HG03460 (cell line): ENCODE results near the gene CUL4A.

Source experiments
- ATAC-seq: cut with Tn5 transposase; IDR thresholded peaks from one replicate; pipeline ENCODE4 v1.9.1; 2021; ENCODE audit not compliant: unreplicated experiment

The CUL4A gene

GRCh38 chr13:113179374-113180230 is 29.8 kb upstream of the CUL4A start:
- no peak for ATAC-seq

GRCh38 chr13:113182046-113182445 is 27.4 kb upstream of the CUL4A start:
- no peak for ATAC-seq

- ATAC-seq, result no peak
These were observed 25.8 kb upstream of the CUL4A start for GRCh38 chr13:113183450-113184129.

- no peak for ATAC-seq
These were observed 24.6 kb upstream of the CUL4A start for GRCh38 chr13:113184568-113185440.

GRCh38 chr13:113186061-113186900 is 23.1 kb upstream of the CUL4A start:
- peak; percentile 84 for ATAC-seq

GRCh38 chr13:113187263-113187669 is 22.1 kb upstream of the CUL4A start:
- ATAC-seq, result no peak

GRCh38 chr13:113187883-113188665 is 21.3 kb upstream of the CUL4A start:
- no peak for ATAC-seq

- ATAC-seq, result no peak
These were observed 19.2 kb upstream of the CUL4A start for GRCh38 chr13:113190181-113190580.

- ATAC-seq, result no peak
These were observed 17.1 kb upstream of the CUL4A start for GRCh38 chr13:113192279-113192678.

GRCh38 chr13:113192902-113193301 is 16.5 kb upstream of the CUL4A start:
- no peak for ATAC-seq

- ATAC-seq, result no peak
These were observed 14.1 kb upstream of the CUL4A start for GRCh38 chr13:113195360-113195759.

- no peak for ATAC-seq
These were observed 12.3 kb upstream of the CUL4A start for GRCh38 chr13:113196970-113197737.

GRCh38 chr13:113201815-113202214 is 7.6 kb upstream of the CUL4A start:
- no peak for ATAC-seq

- ATAC-seq, result no peak
These were observed 6.5 kb upstream of the CUL4A start for GRCh38 chr13:113202912-113203311.

GRCh38 chr13:113203507-113204377 is 5.7 kb upstream of the CUL4A start:
- ATAC-seq, result no peak

GRCh38 chr13:113204378-113204734 is 5.1 kb upstream of the CUL4A start:
- no peak for ATAC-seq

GRCh38 chr13:113205428-113205931 is 3.9 kb upstream of the CUL4A start:
- ATAC-seq, result no peak

- ATAC-seq, result no peak
These were observed 2.0 kb upstream of the CUL4A start for GRCh38 chr13:113207460-113207859.
